ENCODE results near the gene RARB. TPM values are rescaled to one million over a fixed set of nuclear protein-coding genes. Genes with fewer than 3 reads are reported as not detected.

Gene RARB
- total RNA-seq, 1 experiment from 2014 or later: not detected

GRCh38 chr3:25456723-25457670, 28.9 kb downstream of the RARB start:
- H4K20me1 ChIP-seq (ENCODE audit: low read length): no peaks in the 10 kb centered on the region
- H3K9me2 ChIP-seq (replicated peaks; ENCODE audit: low read length): no peaks in the 10 kb centered on the region
- no TSS peak for BruUV-seq (replicated peaks)
- intact Hi-C loops (cut with micrococcal nuclease): no loop called here
- TF ChIP-seq EZH2 (IDR thresholded peaks at IDR 0.05; ENCODE audit: low read length, unreplicated experiment) (no peak), CTCF (conservative IDR thresholded peaks at IDR 0.05; ENCODE audit: low read depth, low read length) (no peak), EZH2phosphoT487 (IDR thresholded peaks at IDR 0.05; ENCODE audit: borderline replicate concordance, low read length) (no peak)
- H3K27me3 ChIP-seq (ENCODE audit: low read length): peaks cover 51% of the 10 kb centered on the region
- no peak overlapping the region for H3K9ac ChIP-seq (ENCODE audit: low read length)
- no peak overlapping the region for H3K27ac ChIP-seq (ENCODE audit: low read length)
- CTCF ChIA-PET: no interaction called here
- H3F3A ChIP-seq (ENCODE audit: low read length, unreplicated experiment): no peaks in the 10 kb centered on the region
- no peaks in the 10 kb centered on the region for H3K36me3 ChIP-seq (ENCODE audit: low read depth, low read length)
- no peaks in the 10 kb centered on the region for H3K9me3 ChIP-seq (ENCODE audit: low read length)
- no peak for DNase-seq
- H3K4me2 ChIP-seq (ENCODE audit: low read length): no peak overlapping the region
- no peak overlapping the region for H2AFZ ChIP-seq (ENCODE audit: low read length)
- no peak for ATAC-seq
- H3K4me3 ChIP-seq (ENCODE audit: low read length): no peak overlapping the region
- peaks cover 3% of the 10 kb centered on the region; the same call in 1 of the 2 replicates for H3K4me1 ChIP-seq (ENCODE audit: insufficient read depth, low read length)
- H3K79me2 ChIP-seq (ENCODE audit: low read length): no peaks in the 10 kb centered on the region
- POLR2A ChIA-PET (ENCODE audit: unreplicated experiment): no interaction called here

GRCh38 chr3:25457671-25458419, 29.8 kb downstream of the RARB start:
- BruUV-seq (replicated peaks): no TSS peak
- DNase-seq: no peak
- TF ChIP-seq CTCF (conservative IDR thresholded peaks at IDR 0.05; ENCODE audit: low read depth, low read length) (no peak), EZH2 (IDR thresholded peaks at IDR 0.05; ENCODE audit: low read length, unreplicated experiment) (no peak), EZH2phosphoT487 (IDR thresholded peaks at IDR 0.05; ENCODE audit: borderline replicate concordance, low read length) (no peak)

More at GRCh38 chr3:25457671-25458419, 29.8 kb downstream of the RARB start:
- Histone ChIP-seq H4K20me1 (ENCODE audit: low read length) (no peaks in the 10 kb centered on the region), H2AFZ (ENCODE audit: low read length) (no peak overlapping the region), H3K27ac (ENCODE audit: low read length) (no peak overlapping the region), H3K4me3 (ENCODE audit: low read length) (no peak overlapping the region), H3K4me2 (ENCODE audit: low read length) (no peak overlapping the region), H3K9me3 (ENCODE audit: low read length) (no peaks in the 10 kb centered on the region), H3K4me1 (ENCODE audit: insufficient read depth, low read length) (peaks cover 3% of the 10 kb centered on the region; the same call in 1 of the 2 replicates), H3K27me3 (ENCODE audit: low read length) (peaks cover 51% of the 10 kb centered on the region), H3K9ac (ENCODE audit: low read length) (no peak overlapping the region), H3K9me2 (replicated peaks; ENCODE audit: low read length) (no peaks in the 10 kb centered on the region), H3K79me2 (ENCODE audit: low read length) (no peaks in the 10 kb centered on the region), H3K36me3 (ENCODE audit: low read depth, low read length) (no peaks in the 10 kb centered on the region), H3F3A (ENCODE audit: low read length, unreplicated experiment) (no peaks in the 10 kb centered on the region)
- no peak for ATAC-seq
- POLR2A ChIA-PET (ENCODE audit: unreplicated experiment): no interaction called here
- intact Hi-C loops (cut with micrococcal nuclease): no loop called here
- CTCF ChIA-PET: no interaction called here

All from PC-3 (cell line).